GM23338 (cell line): ENCODE data around the gene SLC44A1.

Source experiments
- TF ChIP-seq, protein P1 (sequence below): fragments of 250-450 bp; sonication (Bioruptor Pico); IDR thresholded peaks from 2 replicates; pipeline ENCODE4 v1.5.0; 2020; ENCODE audit warnings: mild to moderate bottlenecking, moderate library complexity
- TF ChIP-seq, protein P2 (sequence below), 2 experiments: fragments of 200-600 bp in 1 of 2; sonication (generic) in 1 of 2; conservative IDR thresholded peaks; 2 replicates each; pipeline versions ENCODE4 v1.5.1 to v1.6.1; 2016 to 2017; ENCODE audit warnings: antibody characterized with exemption in 2 of 2, low read depth in 2 of 2, mild to moderate bottlenecking in 2 of 2, moderate library complexity in 1 of 2

DNA sequence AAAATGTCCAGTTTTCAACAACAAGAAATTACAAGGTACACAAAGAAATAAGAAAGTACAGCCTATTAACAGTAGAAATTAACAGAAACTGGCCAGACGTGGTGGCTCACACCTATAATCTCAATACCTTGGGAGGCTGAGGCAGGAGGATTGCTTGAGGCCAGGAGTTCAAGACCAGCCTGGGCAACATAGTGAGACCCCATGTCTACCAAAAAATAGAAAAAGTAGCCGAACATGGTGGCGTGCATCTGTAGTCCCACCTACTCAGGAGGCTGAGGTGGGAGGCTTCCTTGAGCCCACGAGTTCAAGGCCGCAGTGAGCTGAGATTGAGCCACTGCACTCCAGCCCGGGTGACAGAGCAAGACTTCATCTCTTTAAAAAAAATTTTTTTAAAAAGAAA, 161.9 kb downstream of the SLC44A1 start:
- TF ChIP-seq, protein P1, sequence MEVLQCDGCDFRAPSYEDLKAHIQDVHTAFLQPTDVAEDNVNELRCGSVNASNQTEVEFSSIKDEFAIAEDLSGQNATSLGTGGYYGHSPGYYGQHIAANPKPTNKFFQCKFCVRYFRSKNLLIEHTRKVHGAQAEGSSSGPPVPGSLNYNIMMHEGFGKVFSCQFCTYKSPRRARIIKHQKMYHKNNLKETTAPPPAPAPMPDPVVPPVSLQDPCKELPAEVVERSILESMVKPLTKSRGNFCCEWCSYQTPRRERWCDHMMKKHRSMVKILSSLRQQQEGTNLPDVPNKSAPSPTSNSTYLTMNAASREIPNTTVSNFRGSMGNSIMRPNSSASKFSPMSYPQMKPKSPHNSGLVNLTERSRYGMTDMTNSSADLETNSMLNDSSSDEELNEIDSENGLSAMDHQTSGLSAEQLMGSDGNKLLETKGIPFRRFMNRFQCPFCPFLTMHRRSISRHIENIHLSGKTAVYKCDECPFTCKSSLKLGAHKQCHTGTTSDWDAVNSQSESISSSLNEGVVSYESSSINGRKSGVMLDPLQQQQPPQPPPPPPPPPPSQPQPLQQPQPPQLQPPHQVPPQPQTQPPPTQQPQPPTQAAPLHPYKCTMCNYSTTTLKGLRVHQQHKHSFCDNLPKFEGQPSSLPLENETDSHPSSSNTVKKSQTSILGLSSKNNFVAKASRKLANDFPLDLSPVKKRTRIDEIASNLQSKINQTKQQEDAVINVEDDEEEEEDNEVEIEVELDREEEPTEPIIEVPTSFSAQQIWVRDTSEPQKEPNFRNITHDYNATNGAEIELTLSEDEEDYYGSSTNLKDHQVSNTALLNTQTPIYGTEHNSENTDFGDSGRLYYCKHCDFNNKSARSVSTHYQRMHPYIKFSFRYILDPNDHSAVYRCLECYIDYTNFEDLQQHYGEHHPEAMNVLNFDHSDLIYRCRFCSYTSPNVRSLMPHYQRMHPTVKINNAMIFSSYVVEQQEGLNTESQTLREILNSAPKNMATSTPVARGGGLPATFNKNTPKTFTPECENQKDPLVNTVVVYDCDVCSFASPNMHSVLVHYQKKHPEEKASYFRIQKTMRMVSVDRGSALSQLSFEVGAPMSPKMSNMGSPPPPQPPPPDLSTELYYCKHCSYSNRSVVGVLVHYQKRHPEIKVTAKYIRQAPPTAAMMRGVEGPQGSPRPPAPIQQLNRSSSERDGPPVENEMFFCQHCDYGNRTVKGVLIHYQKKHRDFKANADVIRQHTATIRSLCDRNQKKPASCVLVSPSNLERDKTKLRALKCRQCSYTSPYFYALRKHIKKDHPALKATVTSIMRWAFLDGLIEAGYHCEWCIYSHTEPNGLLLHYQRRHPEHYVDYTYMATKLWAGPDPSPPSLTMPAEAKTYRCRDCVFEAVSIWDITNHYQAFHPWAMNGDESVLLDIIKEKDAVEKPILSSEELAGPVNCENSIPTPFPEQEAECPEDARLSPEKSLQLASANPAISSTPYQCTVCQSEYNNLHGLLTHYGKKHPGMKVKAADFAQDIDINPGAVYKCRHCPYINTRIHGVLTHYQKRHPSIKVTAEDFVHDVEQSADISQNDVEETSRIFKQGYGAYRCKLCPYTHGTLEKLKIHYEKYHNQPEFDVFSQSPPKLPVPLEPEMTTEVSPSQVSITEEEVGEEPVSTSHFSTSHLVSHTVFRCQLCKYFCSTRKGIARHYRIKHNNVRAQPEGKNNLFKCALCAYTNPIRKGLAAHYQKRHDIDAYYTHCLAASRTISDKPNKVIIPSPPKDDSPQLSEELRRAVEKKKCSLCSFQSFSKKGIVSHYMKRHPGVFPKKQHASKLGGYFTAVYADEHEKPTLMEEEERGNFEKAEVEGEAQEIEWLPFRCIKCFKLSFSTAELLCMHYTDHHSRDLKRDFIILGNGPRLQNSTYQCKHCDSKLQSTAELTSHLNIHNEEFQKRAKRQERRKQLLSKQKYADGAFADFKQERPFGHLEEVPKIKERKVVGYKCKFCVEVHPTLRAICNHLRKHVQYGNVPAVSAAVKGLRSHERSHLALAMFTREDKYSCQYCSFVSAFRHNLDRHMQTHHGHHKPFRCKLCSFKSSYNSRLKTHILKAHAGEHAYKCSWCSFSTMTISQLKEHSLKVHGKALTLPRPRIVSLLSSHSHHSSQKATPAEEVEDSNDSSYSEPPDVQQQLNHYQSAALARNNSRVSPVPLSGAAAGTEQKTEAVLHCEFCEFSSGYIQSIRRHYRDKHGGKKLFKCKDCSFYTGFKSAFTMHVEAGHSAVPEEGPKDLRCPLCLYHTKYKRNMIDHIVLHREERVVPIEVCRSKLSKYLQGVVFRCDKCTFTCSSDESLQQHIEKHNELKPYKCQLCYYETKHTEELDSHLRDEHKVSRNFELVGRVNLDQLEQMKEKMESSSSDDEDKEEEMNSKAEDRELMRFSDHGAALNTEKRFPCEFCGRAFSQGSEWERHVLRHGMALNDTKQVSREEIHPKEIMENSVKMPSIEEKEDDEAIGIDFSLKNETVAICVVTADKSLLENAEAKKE: no peak
- TF ChIP-seq, protein P2, sequence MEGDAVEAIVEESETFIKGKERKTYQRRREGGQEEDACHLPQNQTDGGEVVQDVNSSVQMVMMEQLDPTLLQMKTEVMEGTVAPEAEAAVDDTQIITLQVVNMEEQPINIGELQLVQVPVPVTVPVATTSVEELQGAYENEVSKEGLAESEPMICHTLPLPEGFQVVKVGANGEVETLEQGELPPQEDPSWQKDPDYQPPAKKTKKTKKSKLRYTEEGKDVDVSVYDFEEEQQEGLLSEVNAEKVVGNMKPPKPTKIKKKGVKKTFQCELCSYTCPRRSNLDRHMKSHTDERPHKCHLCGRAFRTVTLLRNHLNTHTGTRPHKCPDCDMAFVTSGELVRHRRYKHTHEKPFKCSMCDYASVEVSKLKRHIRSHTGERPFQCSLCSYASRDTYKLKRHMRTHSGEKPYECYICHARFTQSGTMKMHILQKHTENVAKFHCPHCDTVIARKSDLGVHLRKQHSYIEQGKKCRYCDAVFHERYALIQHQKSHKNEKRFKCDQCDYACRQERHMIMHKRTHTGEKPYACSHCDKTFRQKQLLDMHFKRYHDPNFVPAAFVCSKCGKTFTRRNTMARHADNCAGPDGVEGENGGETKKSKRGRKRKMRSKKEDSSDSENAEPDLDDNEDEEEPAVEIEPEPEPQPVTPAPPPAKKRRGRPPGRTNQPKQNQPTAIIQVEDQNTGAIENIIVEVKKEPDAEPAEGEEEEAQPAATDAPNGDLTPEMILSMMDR (conservative IDR thresholded peaks at IDR 0.05; ENCODE audit: low read depth in 2 of 2): no peak
